T-helper 2 cell (primary cell): ENCODE results near the gene ASAP3.
"Not testable (repeated sequence)": the region's sequence is repeated elsewhere in the genome, so short reads cannot be mapped to it uniquely, and the experiment has no call there.

ENCODE experiments used
- DNase-seq, 5 experiments: peaks; one replicate each; pipeline versions ENCODE4 v3.0.0 to v3.0.0-alpha.2; 2012 to 2022

The ASAP3 gene

GRCh38 chr1:23394181-23394580 is 89.8 kb downstream of the ASAP3 start:
- no peak for DNase-seq

GRCh38 chr1:23393706-23394105 is 90.3 kb downstream of the ASAP3 start:
- DNase-seq: no peak

GRCh38 chr1:23392125-23392855 is 91.7 kb downstream of the ASAP3 start:
- DNase-seq: peak in 1 of 5 experiments; percentile 7

- DNase-seq: no peak
Observed at GRCh38 chr1:23389837-23390321, 94.1 kb downstream of the ASAP3 start.

GRCh38 chr1:23387494-23387893 is 96.5 kb downstream of the ASAP3 start:
- DNase-seq: no peak

- DNase-seq: no peak
Observed at GRCh38 chr1:23385119-23385621, 98.8 kb downstream of the ASAP3 start.

GRCh38 chr1:23384312-23385058 is 99.5 kb downstream of the ASAP3 start:
- no peak for DNase-seq

- DNase-seq: no peak
Observed at GRCh38 chr1:23383577-23384311, 100.2 kb downstream of the ASAP3 start.

GRCh38 chr1:23381233-23381885 is 102.6 kb downstream of the ASAP3 start:
- no peak for DNase-seq

GRCh38 chr1:23380719-23381118 is 103.3 kb downstream of the ASAP3 start:
- DNase-seq: no peak

- not testable (repeated sequence) for DNase-seq
Observed at GRCh38 chr1:23380236-23380635, 103.7 kb downstream of the ASAP3 start.
